Stimulated activated CD8-positive, alpha-beta memory T cell treated with anti-CD3 and anti-CD28 coated beads, Interleukin-4, amount 100 ng/mL, for 24 hours (primary cell): ENCODE measurements around the gene MTLN.
"Not testable (repeated sequence)": the region's sequence is repeated elsewhere in the genome, so short reads cannot be mapped to it uniquely, and the experiment has no call there.

ENCODE experiments used
- DNase-seq: peaks from one replicate; pipeline ENCODE4 v3.0.0-alpha.2; 2020; ENCODE audit warnings: low read depth

Gene MTLN

GRCh38 chr2:110198016-110198415 is 14.3 kb downstream of the MTLN start:
- DNase-seq, result no peak

- no peak for DNase-seq
Measured at GRCh38 chr2:110197452-110197851, 14.9 kb downstream of the MTLN start.

- DNase-seq, result not testable (repeated sequence)
Measured at GRCh38 chr2:110190169-110190568, 22.2 kb downstream of the MTLN start.

DNA sequence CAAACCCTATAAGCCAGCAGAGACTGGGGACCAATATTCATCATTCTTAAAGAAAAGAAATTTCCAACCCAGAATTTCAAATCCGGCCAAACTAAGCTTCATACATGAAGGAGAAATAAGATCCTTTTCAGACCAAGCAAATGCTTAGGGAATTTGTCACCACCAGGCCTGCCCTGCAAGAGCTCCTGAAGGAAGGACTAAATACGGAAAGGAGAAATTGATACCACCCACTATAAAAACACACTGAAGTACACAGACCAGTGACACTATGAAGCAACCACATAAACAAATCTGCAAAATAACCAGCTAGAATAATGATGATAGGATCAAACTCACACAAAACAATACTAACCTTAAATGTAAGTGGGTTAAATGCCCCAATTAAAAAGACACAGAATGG is 29.9 kb downstream of the MTLN start:
- no peak for DNase-seq

DNA sequence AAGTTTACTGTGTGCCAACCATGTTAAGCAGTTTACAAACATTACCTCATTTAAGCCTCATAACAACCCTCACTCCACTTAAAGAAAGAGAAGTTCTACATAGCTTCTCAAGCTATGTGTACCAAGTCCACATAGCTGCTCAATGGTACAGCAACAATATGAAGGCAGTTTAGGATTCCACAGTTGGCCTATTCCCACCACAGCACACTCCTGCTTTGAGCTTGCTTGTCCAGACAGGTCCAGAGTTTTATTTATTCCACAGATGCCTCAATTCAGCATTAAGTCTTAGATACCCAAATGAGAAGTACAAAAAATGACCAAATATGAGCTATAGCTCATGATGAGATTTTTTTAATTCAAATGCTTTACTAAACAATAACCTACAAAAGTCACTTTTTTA is 32.3 kb downstream of the MTLN start:
- DNase-seq, result no peak

DNA sequence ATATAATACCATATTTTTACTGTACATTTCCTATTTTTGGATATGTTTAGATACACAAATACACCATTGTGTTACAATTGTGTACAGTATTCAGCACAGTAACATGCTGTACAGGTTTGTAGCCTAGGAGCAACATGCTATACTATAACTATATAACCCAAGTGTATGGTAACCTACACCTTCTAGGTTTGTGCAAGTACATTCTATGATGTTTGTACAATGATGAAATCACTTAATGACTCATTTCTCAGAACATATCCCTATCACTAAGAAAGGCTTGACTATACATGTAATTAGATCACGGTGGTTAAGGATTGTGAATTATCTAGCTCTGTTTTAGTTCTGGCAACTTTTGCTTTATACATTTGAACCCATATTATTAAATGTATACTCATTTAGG is 38.8 kb downstream of the MTLN start:
- DNase-seq, result no peak

DNA sequence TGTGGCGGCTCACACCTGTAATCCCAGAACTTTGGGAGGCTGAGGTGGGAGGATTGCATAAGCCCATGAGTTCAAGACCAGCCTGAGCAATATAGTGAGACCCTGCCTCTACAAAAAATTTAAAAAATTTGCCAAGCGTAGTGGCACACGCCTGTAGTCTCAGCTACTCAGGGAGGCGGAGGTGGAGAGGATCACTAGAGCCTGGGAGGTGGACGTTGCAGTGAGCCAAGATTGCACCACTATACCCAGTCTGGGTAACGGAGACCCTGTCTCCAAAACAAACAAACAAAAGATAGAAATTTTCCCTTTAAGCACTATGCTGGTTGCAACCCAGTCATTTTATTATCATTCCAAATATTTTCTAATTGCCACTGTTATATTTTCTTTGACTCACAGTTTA is 39.8 kb downstream of the MTLN start:
- DNase-seq, result no peak

GRCh38 chr2:110170102-110170501 is 42.2 kb downstream of the MTLN start:
- no peak for DNase-seq

GRCh38 chr2:110167326-110168000 is 44.9 kb downstream of the MTLN start:
- no peak for DNase-seq

- DNase-seq, result no peak
Measured at GRCh38 chr2:110166266-110166665, 46.1 kb downstream of the MTLN start.
